ENCODE data around the gene GPS2.

- TF ChIP-seq CTCF (conservative IDR thresholded peaks at IDR 0.05; ENCODE audit: low read length) (no peak), EZH2phosphoT487 (IDR thresholded peaks at IDR 0.05; ENCODE audit: borderline replicate concordance) (no peak)
These were observed 15.0 kb upstream of the GPS2 start for GRCh38 chr17:7329997-7330637.

Data from Loucy (cell line).